Gastrocnemius medialis (tissue), 4 donors: ENCODE data around the gene SUMO3. TPM values are rescaled to one million over a fixed set of nuclear protein-coding genes. Genes with fewer than 3 reads are reported as not detected.

Experiments used
- ATAC-seq, 2 donors: fragments of 150-250 bp; one replicate each; pipeline ENCODE4 v1.9.1; 2016
- DNase-seq, 2 donors: peaks; one replicate each; pipeline ENCODE4 v3.0.0-alpha.2; 2019
- H3K27ac ChIP-seq, 4 donors: fragments of 200-600 bp; sonication (generic); 1 replicate in 1 of 4; 2 replicates in 3 of 4; pipeline ENCODE4 v1.5.1; 2016 to 2018; ENCODE audit warnings: mild to moderate bottlenecking in 2 of 4, moderate library complexity in 1 of 4
- H3K27me3 ChIP-seq, 3 donors: fragments of 200-600 bp; sonication (generic) in 2 of 3; 1 replicate in 1 of 3; 2 replicates in 2 of 3; pipeline versions ENCODE4 v1.5.1 to v1.6.0; 2016 to 2019; ENCODE audit warnings: mild to moderate bottlenecking in 1 of 3, moderate library complexity in 1 of 3
- H3K36me3 ChIP-seq, 2 donors: fragments of 200-600 bp; sonication (generic) in 1 of 2; one replicate each; pipeline ENCODE4 v1.5.1; 2017 to 2018
- H3K4me1 ChIP-seq, 2 donors: fragments of 200-600 bp; sonication (generic) in 1 of 2; one replicate each; pipeline ENCODE4 v1.5.1; 2016 to 2017; ENCODE audit warnings: mild to moderate bottlenecking in 2 of 2
- H3K4me3 ChIP-seq, 4 donors: fragments of 200-600 bp; sonication (generic) in 3 of 4; 1 replicate in 1 of 4; 2 replicates in 3 of 4; pipeline ENCODE4 v1.5.1; 2016 to 2019; ENCODE audit warnings: mild to moderate bottlenecking in 2 of 4
- H3K9me3 ChIP-seq, 3 donors: fragments of 200-600 bp; sonication (generic) in 2 of 3; 1 replicate in 1 of 3; 2 replicates in 2 of 3; pipeline ENCODE4 v1.5.1; 2016 to 2019
- POLR2A ChIP-seq, 2 donors: fragments of 450-650 bp; IDR thresholded peaks; one replicate each; pipeline ENCODE4 v1.6.1; 2017; ENCODE audit warnings: antibody characterized with exemption in 2 of 2, mild to moderate bottlenecking in 2 of 2, moderate library complexity in 2 of 2
- in situ Hi-C, 4 donors: fragments of 200-750 bp; cut with MboI; loops; one replicate each; pipeline versions ENCODE4 v1.15.0 to v1.8.0; 2017; ENCODE audit warnings: low sequenced_read_pairs in 4 of 4
- intact Hi-C: fragments of 100-400 bp; cut with DNase I; formaldehyde crosslinking; loops from one replicate; pipeline ENCODE4 v1.15.1; 2023; ENCODE audit warnings: low total_unique reads
- total RNA-seq, 4 donors: library from RNA; depleted of rRNA; stranded (reverse); fragments of >200 nt; gene quantifications; one replicate each; pipeline versions ENCODE4 v1.1.0 to v1.2.3, GENCODE V29; 2016
- TF ChIP-seq, protein P1 (sequence below), 5 experiments: fragments of 450-650 bp in 3 of 5; fragments of 200-600 bp in 2 of 5; sonication (generic) in 2 of 5; IDR thresholded peaks in 4 of 5; conservative IDR thresholded peaks in 1 of 5; 1 replicate in 4 of 5; 2 replicates in 1 of 5; pipeline ENCODE4 v1.5.1; 2016 to 2019; ENCODE audit warnings: antibody characterized with exemption in 5 of 5, mild to moderate bottlenecking in 3 of 5, moderate library complexity in 3 of 5

Gene SUMO3
- total RNA-seq, 4 donors from 2014 or later = 49.0 to 85.9 (median 63.7) TPM

DNA sequence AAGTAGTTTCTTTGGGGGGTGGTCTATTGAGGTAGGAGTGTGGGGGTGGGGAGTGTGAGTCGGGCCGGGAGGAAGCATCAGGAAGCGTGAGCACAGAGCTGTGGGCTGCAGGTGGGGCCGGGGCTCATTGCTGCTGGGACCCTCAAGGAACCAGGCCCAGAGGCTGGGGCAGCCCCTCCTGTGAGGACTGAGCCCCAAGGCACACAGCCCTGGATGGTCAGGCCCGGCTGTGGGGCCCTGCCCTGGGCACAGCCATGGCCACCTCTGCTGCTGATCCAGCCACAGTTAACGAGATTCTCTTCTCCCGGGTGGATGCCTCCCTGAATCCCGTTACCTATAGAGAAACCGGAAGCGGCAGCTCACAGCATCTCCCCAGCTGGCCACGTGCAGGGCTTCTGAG is 22.9 kb upstream of the SUMO3 start:
- Histone ChIP-seq H3K4me1 (peaks cover 4 to 10% of the 10 kb centered on the region in 2 donors), H3K27ac (no peak overlapping the region), H3K9me3 (no peaks in the 10 kb centered on the region), H3K4me3 (no peak overlapping the region), H3K27me3 (peaks cover 8 to 13% (median 11%) of the 10 kb centered on the region in 3 donors), H3K36me3 (no peaks in the 10 kb centered on the region)
- ATAC-seq (no peak), DNase-seq (no peak)
- TF ChIP-seq POLR2A (IDR thresholded peaks at IDR 0.05) = no peak
- TF ChIP-seq, protein P1, sequence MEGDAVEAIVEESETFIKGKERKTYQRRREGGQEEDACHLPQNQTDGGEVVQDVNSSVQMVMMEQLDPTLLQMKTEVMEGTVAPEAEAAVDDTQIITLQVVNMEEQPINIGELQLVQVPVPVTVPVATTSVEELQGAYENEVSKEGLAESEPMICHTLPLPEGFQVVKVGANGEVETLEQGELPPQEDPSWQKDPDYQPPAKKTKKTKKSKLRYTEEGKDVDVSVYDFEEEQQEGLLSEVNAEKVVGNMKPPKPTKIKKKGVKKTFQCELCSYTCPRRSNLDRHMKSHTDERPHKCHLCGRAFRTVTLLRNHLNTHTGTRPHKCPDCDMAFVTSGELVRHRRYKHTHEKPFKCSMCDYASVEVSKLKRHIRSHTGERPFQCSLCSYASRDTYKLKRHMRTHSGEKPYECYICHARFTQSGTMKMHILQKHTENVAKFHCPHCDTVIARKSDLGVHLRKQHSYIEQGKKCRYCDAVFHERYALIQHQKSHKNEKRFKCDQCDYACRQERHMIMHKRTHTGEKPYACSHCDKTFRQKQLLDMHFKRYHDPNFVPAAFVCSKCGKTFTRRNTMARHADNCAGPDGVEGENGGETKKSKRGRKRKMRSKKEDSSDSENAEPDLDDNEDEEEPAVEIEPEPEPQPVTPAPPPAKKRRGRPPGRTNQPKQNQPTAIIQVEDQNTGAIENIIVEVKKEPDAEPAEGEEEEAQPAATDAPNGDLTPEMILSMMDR (IDR thresholded peaks at IDR 0.05 in 4 of 5, conservative IDR thresholded peaks at IDR 0.05 in 1 of 5) = no peak
- intact Hi-C loops (no loop called here), in situ Hi-C loops (no loop called here)

DNA sequence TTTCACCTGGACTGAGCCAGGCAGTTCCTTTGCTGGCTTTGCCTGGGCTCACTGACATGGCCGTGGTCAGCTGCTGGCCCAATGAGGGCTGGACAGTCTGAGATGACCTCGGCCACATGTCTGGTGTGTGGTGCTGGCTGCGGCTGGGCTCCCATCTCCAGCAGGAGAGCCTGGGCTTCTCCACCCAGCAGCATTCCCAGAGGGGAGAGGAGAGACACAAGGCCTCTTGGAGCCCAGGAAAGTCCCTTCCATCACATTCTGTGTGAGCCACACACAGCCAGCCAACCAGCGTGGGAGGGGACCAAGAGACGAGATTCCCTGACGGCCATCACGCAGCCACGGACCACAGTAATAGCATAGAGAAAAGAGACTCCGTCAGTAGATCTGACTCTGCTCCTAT is 21.1 kb upstream of the SUMO3 start:
- Histone ChIP-seq H3K9me3 (no peaks in the 10 kb centered on the region), H3K4me1 (peaks cover 0 to 6% of the 10 kb centered on the region in 2 donors), H3K27me3 (peaks cover 6 to 8% (median 6%) of the 10 kb centered on the region in 3 donors), H3K36me3 (no peaks in the 10 kb centered on the region), H3K4me3 (no peak overlapping the region), H3K27ac (no peak overlapping the region)
- no peak for TF ChIP-seq POLR2A (IDR thresholded peaks at IDR 0.05)
- TF ChIP-seq, protein P1 (IDR thresholded peaks at IDR 0.05 in 4 of 5, conservative IDR thresholded peaks at IDR 0.05 in 1 of 5) = no peak
- intact Hi-C loops (no loop called here), in situ Hi-C loops (no loop called here)
- ATAC-seq (no peak), DNase-seq (no peak)

GRCh38 chr21:44838039-44838895 is 20.4 kb upstream of the SUMO3 start:
- intact Hi-C loops (no loop called here), in situ Hi-C loops (no loop called here)
- no peaks in the 10 kb centered on the region for H3K9me3 ChIP-seq
- no peak for TF ChIP-seq POLR2A (IDR thresholded peaks at IDR 0.05)
- peaks cover 5 to 8% (median 6%) of the 10 kb centered on the region in 3 donors for H3K27me3 ChIP-seq
- no peak for DNase-seq
- no peak overlapping the region for H3K27ac ChIP-seq
- no peak for ATAC-seq
- H3K4me1 ChIP-seq = peaks cover 0 to 6% of the 10 kb centered on the region in 2 donors
- H3K4me3 ChIP-seq = no peak overlapping the region
- no peaks in the 10 kb centered on the region for H3K36me3 ChIP-seq

GRCh38 chr21:44837537-44837936 is 19.7 kb upstream of the SUMO3 start:
- in situ Hi-C loops = no loop called here
- TF ChIP-seq POLR2A (IDR thresholded peaks at IDR 0.05) = no peak
- TF ChIP-seq, protein P1 (IDR thresholded peaks at IDR 0.05 in 4 of 5, conservative IDR thresholded peaks at IDR 0.05 in 1 of 5) = no peak
- no peaks in the 10 kb centered on the region for H3K36me3 ChIP-seq
- no peak overlapping the region for H3K4me3 ChIP-seq
- intact Hi-C loops = no loop called here
- H3K27me3 ChIP-seq = peaks cover 0 to 8% (median 3%) of the 10 kb centered on the region in 3 donors
- H3K9me3 ChIP-seq = no peaks in the 10 kb centered on the region
- ATAC-seq = no peak
- no peak for DNase-seq
- no peak overlapping the region for H3K27ac ChIP-seq
- H3K4me1 ChIP-seq = peaks cover 0 to 6% of the 10 kb centered on the region in 2 donors

DNA sequence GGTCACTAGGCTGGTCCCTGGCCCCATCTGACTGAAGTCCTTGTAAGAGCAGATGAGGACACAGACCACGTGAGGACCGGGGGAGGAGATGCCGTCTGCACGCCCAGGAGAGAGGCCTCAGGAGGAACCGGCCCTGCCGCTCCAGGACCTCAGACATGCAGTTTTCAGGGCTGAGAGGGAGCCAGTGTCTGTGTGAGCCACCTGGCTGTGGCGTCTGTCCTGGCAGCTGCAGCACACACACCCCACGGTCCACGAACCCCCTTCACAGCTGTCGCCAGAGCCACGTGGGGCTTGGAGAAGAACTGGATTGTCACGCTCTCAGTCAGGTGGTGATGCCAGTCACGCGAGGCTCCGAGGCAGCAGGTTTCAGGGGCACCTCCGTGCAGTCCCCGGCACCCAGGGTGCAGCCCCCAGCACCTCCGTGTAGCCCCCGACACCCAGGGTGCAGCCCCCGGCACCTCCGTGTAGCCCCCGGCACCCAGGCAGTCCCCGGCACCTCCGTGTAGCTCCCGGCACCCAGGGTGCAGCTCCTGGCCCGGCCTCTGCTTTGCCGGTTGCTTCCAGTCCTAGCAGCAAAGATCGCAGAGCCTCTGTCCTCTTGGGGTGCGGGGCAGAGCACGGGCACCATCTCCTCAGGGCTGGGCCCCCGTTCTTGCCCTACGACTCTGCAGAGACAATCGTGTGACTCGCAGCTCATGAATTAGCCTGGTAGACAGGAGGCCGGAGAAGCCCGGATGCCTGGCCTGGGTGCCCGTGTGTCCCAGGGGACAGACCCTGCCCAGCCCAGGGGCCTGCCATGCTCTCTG is 19.0 kb upstream of the SUMO3 start:
- Histone ChIP-seq H3K27me3 (peaks cover 0 to 2% (median 0%) of the 10 kb centered on the region in 3 donors), H3K9me3 (no peaks in the 10 kb centered on the region), H3K27ac (no peak overlapping the region), H3K4me3 (no peak overlapping the region), H3K4me1 (peaks cover 0 to 6% of the 10 kb centered on the region in 2 donors), H3K36me3 (no peaks in the 10 kb centered on the region)
- intact Hi-C loops = no loop called here
- TF ChIP-seq, protein P1 (IDR thresholded peaks at IDR 0.05 in 4 of 5, conservative IDR thresholded peaks at IDR 0.05 in 1 of 5) = no peak
- no peak for TF ChIP-seq POLR2A (IDR thresholded peaks at IDR 0.05)
- ATAC-seq (peak; percentile 26 to 67), DNase-seq (no peak)
- in situ Hi-C loops = no loop called here
